DMS 273 (cell line): ENCODE results near the gene PSMA6.
"Not testable (repeated sequence)": the region's sequence is repeated elsewhere in the genome, so short reads cannot be mapped to it uniquely, and the experiment has no call there.

Experiments used
- DNase-seq: peaks from one replicate; lab custom pipeline; 2025; ENCODE audit not compliant: unreplicated experiment; lab: John Stamatoyannopoulos, UW

The PSMA6 gene

GRCh38 chr14:35292051-35292769, at the start of gene PSMA6:
Gene PSMA6, plus strand, starts transcription at chr14:35292382. Its CDS starts 95 bp downstream, at chr14:35292477.
- DNase-seq: peak; percentile 100

GRCh38 chr14:35242599-35243311, 49.4 kb upstream of the PSMA6 start:
- DNase-seq: no peak

DNA sequence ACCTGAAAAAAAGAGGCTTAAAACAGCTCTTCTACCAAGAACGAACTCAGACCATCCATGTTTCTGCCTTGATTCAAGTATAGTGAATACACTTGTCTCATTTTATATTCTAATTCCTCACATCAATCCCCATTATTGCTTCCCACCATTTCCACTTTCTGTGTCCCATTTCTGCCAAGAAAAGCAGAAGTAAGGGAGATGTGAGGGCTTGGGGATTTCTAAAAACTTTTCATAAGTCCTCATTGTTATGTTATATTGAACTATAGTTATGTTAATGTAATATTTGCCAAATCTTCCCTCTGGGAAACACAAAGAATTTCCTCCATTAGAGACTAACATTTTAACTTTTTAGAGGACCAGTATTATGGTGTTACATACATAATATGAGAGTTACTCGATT, 48.2 kb upstream of the PSMA6 start:
- DNase-seq: no peak

DNA sequence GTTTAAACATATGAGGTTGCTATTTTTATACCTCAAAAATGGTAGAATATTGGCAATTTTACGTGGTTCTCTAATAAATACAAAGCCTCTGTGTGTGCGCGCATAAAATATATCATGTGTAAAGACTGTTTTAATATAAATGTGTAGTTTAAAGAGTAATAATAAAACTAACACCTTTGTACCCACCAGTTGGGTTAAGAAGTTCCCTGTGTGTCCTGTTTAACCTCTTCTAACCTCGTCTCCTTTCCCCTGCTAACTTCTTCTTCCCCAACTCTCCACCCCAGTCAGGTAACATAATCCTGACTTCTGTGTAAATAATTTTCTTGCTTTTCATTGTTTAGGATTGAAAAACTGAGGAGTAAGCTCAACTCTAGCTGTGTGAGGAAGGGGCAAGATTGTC, 47.6 kb upstream of the PSMA6 start:
- no peak for DNase-seq

GRCh38 chr14:35245051-35245450, 47.1 kb upstream of the PSMA6 start:
- no peak for DNase-seq

- DNase-seq: no peak
These were observed 44.3 kb upstream of the PSMA6 start for GRCh38 chr14:35247777-35248475.

DNA sequence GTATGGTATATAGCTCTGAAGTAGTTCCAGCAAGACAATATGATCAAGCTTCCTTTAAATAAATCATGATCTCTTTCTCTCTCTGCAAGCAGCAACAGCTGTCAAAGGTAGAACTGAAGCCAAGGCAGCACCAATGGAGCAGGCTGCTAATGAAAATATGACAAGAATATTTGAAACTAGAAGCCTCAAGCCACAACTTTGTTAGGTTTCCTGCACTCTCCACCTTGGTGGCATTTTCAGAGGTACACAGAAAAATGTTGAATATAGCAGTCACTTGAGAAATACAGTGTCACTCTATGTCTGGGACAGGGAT, 43.8 kb upstream of the PSMA6 start:
- no peak for DNase-seq

DNA sequence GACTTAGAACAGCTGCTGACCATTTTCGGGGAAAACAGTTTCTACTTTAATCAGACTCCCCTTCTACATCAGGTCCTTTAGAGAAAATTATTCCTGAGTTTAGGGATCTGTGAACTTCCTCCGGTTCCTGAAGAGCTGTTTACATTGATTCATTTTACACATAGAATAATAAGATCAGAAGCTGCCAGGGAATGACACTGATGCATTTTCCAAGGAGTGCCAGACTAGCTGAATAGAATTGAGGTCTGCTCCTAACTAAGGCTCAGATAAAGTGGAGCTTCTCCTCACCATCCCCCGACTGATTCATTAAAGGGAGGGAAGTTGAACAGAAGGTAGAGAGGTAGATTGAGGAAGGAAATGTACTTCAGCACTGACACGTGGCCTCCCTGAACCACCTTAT, 41.9 kb upstream of the PSMA6 start:
- no peak for DNase-seq

DNA sequence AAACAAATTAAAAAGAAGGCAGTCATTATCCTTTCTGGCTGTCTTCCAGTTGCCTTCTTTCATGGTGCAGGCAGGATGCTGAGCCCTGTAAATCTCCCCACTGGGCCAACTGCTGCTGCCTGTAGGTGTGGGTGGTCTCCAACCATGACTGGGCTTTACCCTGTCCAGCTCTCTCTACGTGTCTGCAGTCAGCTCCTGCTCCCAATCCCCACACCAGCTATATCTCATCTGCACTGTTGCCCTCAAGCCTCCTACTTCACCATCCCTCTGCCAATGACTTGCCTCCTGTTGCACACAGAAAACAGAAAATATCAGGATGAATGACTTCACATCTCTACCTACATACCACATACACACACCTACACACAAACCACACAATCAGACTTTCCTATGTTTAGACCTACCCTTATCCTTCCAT, 39.7 kb upstream of the PSMA6 start:
- no peak for DNase-seq

GRCh38 chr14:35253056-35253455, 39.1 kb upstream of the PSMA6 start:
- not testable (repeated sequence) for DNase-seq

- not testable (repeated sequence) for DNase-seq
These were observed 38.1 kb upstream of the PSMA6 start for GRCh38 chr14:35254034-35254622.

DNA sequence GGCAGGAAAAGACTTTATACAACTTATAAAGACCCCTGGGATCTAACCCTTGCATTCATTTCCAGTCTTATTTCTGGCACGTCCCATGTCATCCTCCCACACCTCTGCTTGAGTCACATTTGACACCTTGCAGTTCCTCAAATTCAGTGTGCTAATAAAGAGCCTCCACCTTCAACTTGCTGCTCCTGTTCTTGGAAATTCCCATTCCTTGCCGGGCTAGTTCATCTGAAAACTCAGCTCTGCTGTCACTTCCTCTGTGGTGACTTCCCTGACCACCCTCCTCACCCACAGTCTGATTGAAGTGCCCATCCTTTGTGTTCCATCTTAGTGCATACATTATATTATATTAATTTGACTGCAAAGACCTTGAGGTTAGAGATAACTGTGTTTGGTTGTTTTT, 37.4 kb upstream of the PSMA6 start:
- no peak for DNase-seq

- DNase-seq: no peak
These were observed 36.5 kb upstream of the PSMA6 start for GRCh38 chr14:35255711-35256110.

DNA sequence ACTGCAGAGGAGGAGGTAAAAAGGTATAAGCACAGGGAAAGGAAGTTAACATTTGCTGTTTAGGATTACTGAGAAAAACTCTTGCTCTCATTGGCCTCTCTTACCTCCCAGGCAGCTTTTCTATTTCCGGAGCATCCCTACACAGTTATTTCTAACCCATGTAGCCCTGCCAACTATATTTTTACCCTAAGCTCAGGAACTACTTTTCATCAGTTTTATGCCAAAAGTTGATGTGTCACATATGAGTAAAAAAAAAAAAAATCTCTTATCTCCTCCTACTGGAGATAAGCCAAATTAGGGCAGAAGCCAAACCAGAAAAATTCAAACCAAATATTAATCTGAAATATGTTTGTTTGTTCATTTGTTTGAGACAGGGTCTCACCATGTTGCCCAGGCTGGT, 34.4 kb upstream of the PSMA6 start:
- DNase-seq: no peak

DNA sequence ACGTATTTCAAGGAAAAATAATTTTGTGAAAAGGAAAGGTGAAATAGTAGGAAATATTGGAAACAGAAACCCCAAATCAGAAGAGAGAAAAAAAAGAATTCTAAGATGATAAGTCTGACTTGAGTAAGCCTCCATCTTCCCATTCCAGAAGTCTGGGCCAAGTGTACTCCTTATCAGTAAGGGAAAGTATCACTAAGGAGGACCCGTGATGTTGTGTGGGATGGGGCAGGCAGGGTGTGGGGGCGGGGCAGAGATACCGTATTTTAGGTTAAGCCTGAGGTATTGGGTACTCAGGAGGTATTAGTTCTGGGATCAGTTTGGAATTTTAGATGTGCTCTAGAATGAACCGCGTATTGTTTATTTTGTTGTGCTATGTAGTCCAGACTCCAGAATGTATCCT, 33.8 kb upstream of the PSMA6 start:
- DNase-seq: no peak

GRCh38 chr14:35261774-35262173, 30.4 kb upstream of the PSMA6 start:
- DNase-seq: no peak

DNA sequence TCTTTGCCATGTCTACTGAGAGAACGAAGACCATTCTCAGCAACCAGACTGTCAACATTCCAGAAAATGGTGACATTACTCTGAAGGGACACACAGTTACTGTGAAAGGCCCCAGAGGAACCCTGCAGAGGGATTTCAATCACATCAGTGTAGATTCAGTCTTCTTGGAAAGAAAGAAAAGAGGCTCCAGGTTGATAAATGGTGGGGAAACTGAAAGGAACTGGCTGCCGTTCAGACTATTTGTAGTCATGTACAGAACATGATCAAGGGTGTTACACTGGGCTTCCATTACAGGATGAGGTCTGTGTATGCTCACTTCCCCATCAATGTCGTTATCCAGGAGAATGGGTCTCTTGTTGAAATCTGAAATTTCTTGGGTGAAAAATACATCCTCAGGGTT, 29.7 kb upstream of the PSMA6 start:
- DNase-seq: no peak

DNA sequence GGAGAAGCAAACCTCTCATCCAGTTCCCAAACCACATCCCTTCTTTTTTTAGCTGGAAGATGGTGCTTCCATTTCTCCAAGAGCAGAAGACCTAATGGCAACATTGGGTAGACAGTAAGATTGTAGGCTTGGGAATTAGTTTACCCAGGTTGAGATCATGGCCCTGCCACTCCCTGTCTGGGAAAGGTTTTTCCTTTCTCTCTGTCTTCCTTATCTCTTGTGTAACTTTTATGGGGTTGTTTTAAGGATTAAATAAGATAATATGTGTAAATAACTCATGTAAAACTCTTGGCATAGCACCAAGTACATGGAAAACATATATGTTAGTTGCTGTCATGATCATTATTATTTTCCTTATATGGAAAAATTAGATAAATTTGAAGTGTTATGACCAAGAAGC, 23.2 kb upstream of the PSMA6 start:
- no peak for DNase-seq

DNA sequence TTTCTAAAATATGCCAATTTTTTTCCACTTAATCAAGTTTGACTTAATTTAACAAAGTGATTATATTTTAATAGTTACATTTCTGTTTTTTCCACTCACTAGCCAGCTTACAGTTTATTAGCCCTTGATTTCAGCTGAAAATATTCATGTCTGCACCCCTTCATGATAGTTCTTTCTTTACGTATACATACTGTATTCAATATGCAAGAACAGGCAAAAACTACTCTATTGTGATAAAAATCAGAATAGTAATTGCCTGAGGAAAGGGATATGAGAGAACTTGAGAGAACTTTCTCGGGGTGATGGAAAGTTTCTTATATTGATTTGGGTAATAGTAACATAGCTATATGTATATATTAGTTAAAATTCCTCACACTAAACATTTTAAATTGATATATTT, 17.4 kb upstream of the PSMA6 start:
- no peak for DNase-seq

- no peak for DNase-seq
These were observed 15.0 kb upstream of the PSMA6 start for GRCh38 chr14:35277179-35277578.

GRCh38 chr14:35279369-35279768, 12.8 kb upstream of the PSMA6 start:
- DNase-seq: no peak

GRCh38 chr14:35281341-35281740, 10.8 kb upstream of the PSMA6 start:
- DNase-seq: peak; percentile 23
